NCI-H146 treated with DMSO at 0.1 percent for 48 hours (cell line): ENCODE results near the gene OR6X1.
"Not testable (repeated sequence)": the region's sequence is repeated elsewhere in the genome, so short reads cannot be mapped to it uniquely, and the experiment has no call there.

Source experiments
- DNase-seq: peaks from one replicate; lab custom pipeline; 2025; ENCODE audit not compliant: unreplicated experiment; lab: John Stamatoyannopoulos, UW

Gene OR6X1

DNA sequence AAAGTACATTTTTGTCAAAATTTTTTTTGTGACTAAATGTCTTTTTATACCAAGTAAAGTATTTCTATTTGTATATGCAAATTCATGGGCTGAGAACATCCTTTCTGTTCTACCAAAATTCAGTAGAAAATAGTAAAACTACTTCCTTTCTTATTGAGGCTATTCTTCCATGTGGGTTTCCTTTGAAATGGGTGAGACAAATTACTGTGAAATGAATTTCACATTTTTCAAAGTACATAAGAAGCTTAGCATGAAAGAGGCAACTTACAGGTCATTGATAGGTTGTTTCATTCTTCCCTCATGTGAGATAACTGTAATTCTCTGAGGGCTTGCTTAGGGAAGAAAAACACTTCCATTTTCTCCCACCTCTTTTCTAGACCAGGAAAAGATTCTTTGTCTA lies 1.0 kb upstream of the OR6X1 start:
- no peak for DNase-seq

DNA sequence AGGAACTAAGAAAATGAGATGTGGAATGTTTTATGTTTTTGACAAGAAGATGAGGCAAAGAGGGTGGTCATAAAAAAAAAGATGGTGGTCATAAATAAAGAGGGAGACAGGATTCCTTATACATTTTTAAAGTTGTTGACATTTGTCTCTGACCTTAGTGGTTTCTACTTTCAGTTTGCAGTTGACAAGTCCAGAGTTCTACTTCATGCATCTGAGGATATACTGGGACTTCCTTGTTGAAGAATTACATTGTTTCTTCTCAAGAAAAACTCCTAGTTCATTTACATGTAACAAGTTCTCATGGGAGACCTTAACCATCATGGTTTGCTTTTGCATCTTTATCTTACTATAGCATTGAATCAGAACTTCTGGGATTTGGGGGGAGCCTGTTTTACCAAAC lies 1.2 kb downstream of the OR6X1 start:
- DNase-seq = no peak

DNA sequence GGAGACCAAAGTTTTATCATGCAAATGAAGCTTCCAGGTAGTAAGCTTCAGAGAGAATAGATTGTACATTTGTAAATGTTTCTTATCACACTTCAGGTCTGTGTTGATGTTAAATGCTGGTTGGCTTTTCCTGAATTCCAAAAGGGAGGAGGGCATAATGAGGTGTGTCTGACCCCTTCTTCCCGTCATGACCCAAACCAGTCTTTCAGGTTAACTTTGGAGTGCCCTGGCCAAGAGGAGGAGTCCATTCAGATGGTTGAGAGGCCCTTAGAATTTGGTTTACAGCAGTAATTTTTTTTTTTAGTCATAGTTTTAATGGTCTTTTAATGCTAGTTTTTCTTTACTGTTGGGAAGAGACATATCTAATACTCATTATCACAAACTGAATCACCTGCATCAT lies 2.5 kb downstream of the OR6X1 start:
- no peak for DNase-seq

GRCh38 chr11:123748349-123748748 lies 6.0 kb downstream of the OR6X1 start:
- DNase-seq = not testable (repeated sequence)

DNA sequence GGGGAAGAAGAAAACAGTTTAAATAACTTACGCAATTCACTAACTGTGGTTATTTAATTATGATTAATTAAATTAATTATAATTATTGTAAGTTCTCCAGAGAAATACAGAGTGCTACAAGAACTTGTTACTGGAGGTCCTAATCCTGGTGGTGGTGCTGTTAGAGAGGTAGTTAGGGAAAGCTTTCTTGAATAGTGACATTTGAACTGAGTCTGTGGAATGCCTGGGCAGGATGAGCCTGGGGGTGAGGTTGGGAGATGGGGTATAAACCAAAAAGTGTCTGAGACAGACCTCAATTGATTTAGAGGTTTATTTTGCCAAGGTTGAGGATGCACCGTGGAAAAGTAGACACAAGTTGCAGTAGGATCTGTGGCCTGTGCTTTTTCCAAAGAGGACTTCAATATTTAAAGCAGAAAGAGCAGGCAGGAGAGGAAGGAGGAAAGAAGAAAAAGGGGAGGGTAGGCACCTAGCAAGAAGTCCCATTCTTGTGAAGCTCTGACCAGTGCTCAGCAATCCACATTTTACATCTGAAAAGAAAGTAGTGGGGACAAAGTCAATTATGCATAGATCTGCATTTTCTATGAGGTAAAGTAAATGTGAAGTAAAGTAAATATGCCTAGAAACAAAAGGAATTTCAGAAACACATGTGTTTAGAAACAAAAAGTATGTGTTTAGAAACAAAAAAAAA lies 8.4 kb downstream of the OR6X1 start:
- DNase-seq = no peak

DNA sequence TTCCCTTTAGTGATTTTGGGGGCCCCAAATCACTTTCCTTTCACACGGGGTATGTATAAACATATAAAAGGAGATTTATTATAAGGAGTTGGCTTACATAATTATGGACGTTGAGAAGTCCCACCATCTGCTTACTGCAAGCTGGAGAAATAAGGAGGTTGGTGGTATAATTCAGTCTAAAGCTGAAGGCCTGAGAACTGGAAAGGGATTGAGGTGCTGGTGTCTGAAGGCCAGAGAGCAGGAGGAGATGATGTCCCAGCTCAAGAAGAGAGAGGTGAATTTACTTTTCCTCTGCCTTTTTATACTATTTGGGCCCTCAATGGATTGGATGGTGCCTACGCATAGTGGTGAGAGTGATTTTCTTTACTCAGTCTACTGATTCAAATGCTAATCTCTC lies 11.6 kb downstream of the OR6X1 start:
- no peak for DNase-seq

DNA sequence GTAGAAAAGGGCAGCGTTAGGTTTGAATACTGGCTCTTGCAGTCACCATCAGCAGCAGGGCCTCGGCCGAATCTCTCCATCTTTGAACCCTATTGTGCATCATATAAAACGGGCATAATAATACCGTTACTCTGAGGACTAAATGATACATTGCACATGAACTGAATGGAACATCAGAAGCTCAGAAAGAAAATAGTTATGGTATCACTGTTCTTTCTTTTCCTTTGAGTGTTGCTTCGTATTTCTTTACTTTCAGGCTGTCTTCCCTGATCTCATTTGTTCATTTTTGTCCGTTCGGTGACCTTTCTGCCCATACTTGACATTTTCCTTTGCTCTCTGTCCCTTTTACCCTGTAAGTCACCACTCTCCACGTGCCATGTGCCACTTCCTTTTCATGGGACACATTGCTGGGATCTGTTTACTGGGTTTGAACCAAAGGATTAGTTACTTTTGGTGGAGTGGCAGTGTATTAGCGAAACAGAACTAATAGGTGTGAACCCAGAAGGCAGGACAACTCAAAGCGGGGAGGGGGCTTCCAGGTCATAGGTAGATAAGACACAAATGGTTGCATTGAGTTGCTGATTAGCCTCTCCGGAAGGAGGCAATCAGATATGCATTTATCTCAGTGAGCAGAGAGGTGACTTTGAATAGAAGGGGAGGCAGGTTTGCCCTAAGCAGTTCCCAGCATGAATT lies 12.1 kb downstream of the OR6X1 start:
- DNase-seq = peak; percentile 17

DNA sequence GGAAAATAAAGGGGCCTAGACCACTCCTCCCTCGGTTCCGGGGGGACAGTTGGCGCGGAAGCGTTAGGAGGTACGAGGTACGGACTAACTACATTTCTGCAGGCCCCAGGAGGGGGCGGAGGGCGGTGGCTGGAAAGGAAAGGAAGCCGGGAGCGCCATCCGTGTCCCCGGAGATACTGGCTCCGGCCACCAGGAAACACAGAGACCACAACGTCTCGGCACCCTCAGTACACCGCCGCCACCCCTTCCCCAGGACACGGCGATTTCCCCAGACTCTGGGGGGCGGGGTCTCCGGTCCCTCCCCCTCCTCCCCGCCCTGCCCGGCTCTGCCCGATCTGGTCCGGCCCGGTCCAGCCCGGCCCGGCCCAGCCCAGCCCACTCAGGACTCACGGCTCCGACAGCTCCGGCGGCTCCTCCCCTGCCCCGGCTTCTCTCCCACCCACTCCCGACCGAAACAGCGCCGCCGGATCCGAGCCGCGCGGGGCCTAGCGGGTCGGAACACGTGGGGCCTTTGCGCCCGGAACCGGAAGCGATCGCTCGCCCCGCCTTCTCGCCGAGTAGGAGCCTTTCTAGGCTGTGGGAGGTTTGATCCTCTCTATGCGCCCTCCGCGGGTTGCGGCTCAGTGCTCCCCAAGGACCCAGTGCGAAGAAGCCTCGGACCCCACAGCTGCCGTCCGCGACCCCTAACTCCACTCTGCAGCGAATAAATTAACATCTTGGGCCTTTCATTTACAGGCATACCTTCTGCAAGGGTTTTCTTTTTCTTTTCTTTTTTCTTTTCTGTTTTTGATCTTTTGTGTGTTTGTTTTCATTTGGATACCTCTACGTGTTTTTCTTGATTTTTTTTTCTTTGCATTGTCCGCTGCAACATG lies 12.9 kb downstream of the OR6X1 start, which contains the start of gene ZNF202:
TSS of gene ZNF202 (minus strand) at position 502 of the 872 bp plus-strand sequence. CDS start 10,772 bp downstream, outside the sequence.
- DNase-seq = peak; percentile 63

DNA sequence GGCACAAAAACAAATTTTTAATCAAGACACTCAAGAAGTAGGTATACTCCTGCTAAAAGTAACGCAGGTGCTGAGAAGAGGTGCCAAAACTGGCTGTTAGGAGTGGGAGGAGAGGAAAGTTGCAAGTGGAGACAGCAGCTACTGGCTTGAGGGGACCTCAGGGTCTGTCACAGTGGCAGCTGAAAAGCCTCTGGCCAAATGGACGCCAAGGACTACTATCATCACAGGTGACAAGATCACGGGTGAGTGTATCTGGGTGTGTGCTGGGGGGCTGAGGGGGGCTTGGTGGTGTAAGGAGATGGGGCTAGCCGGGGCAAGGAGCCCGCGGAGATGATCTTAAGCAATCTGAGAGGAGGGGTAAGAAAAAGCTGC lies 13.5 kb downstream of the OR6X1 start:
- no peak for DNase-seq

- no peak for DNase-seq
These were observed 15.9 kb downstream of the OR6X1 start for GRCh38 chr11:123738374-123738773.

DNA sequence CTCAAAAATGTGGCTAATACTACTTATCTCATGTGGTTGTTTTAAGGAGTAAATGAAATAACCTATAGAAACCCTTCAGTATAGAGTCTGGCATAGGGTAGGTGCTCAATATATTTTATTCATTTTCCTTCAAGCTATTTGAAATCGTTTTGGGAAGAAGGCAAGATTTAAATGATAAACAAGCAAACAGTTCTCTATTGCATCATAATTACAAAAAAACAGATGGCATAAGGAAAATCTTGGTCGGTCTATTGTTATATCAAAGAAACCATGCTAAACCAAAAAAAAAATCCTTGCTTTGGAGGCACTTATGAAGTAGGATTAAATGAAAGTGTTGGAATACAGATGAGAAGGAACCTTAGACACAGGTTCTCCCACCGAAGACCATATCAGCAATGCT lies 17.5 kb downstream of the OR6X1 start:
- no peak for DNase-seq

GRCh38 chr11:123729602-123730001 lies 24.7 kb downstream of the OR6X1 start:
- no peak for DNase-seq

- DNase-seq = no peak
These were observed 28.2 kb downstream of the OR6X1 start for GRCh38 chr11:123725995-123726655.

GRCh38 chr11:123719452-123719851 lies 34.9 kb downstream of the OR6X1 start:
- DNase-seq = no peak

DNA sequence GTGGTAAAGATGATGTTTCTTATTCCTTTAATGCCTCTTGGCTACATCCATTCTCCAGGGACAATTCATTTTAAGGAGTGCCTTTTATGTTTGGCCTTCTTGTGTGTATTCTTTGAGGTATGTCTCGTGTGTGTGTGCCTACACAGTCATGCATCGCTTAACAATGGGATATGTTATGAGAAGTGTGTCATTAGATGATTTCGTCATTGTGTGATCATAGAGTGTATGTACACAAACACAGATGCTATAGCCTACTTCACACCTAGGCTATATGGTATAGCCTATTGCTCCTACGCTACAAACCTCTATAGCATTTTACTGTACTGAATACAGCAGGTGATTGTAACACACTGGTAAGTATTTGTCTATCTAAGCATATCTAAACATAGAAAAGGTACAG lies 35.8 kb downstream of the OR6X1 start:
- DNase-seq = no peak

GRCh38 chr11:123718063-123718462 lies 36.3 kb downstream of the OR6X1 start:
- no peak for DNase-seq

DNA sequence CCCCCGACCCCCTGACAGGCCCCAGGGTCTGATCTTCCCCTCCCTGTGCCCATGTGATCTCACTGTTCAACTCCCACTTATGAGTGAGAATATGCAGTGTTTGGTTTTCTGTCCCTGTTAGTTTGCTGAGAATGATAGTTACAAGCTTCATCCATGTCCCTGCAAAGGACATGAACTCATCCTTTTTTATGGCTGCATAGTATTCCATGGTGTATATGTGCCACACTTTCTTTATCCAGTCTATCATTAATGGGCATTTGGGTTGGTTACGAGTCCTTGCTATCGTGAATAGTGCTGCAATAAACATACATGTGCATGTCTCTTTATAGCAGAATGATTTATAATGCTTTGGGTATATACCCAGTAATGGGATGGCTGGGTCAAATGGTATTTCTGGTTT lies 41.7 kb downstream of the OR6X1 start:
- not testable (repeated sequence) for DNase-seq

DNA sequence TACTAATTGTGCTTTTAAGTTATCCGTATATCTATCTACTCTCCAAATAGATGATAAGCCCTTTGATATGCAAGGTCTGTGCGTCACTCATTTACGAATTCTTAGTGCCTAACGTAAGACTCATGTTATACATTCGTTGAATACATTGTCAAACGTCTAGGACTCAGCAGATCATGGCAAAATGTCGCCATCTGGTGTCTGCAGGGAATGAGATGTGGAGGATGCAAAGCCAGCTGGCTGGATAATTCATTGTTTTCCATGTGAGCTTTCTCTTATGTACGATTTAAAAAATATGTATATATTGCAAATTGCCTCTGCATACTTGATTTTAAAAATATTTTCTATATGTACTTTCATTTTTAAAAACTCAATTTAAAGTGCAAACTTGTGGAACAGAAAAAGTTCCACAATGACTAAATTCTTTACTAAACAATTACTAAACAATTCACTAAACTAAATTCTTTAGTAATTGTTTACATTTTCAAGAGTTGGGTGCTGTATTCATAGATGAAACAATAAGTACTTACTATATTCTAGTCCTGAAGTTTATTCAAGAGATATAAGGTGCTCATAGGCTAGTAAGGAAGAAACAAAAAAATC lies 46.6 kb downstream of the OR6X1 start:
- peak; percentile 4 for DNase-seq

- no peak for DNase-seq
These were observed 47.1 kb downstream of the OR6X1 start for GRCh38 chr11:123707206-123707605.

- no peak for DNase-seq
These were observed 50.0 kb downstream of the OR6X1 start for GRCh38 chr11:123704341-123704740.
